Cerebellar cortex (tissue), 1 donor: ENCODE results near the gene ADCY3.
A peak's percentile ranks its signal among the peaks of the same experiment; 100 is the strongest.
"Not testable (repeated sequence)": the region's sequence is repeated elsewhere in the genome, so short reads cannot be mapped to it uniquely, and the experiment has no call there.

ENCODE experiments used
- DNase-seq: peaks from one replicate; pipeline ENCODE4 v3.0.0-alpha.2; 2015; ENCODE audit warnings: low spot score

The ADCY3 gene

GRCh38 chr2:24809316-24810007, 110.6 kb downstream of the ADCY3 start:
- no peak for DNase-seq

GRCh38 chr2:24806661-24807036, 113.4 kb downstream of the ADCY3 start:
- DNase-seq = no peak

- DNase-seq = not testable (repeated sequence)
Observed at GRCh38 chr2:24805811-24806660, 114.0 kb downstream of the ADCY3 start.

GRCh38 chr2:24800487-24800886, 119.5 kb downstream of the ADCY3 start:
- not testable (repeated sequence) for DNase-seq

- no peak for DNase-seq
Observed at GRCh38 chr2:24797644-24798043, 122.4 kb downstream of the ADCY3 start.

GRCh38 chr2:24793761-24794435, 126.1 kb downstream of the ADCY3 start:
- DNase-seq = peak; percentile 18

- DNase-seq = peak; percentile 97
Observed at GRCh38 chr2:24792874-24793760, 126.9 kb downstream of the ADCY3 start, which contains the start of the genes CENPO and PTRHD1. CENPO (plus strand) TSS chr2:24793425; CDS start chr2:24793920, 495 bp downstream. PTRHD1 (minus strand) TSS chr2:24793391; CDS start chr2:24793377, 14 bp downstream.

GRCh38 chr2:24792542-24792873, 127.5 kb downstream of the ADCY3 start:
- DNase-seq = no peak

- peak; percentile 42 for DNase-seq
Observed at GRCh38 chr2:24791452-24791851, 128.6 kb downstream of the ADCY3 start.

- DNase-seq = no peak
Observed at GRCh38 chr2:24788816-24789215, 131.2 kb downstream of the ADCY3 start.

- DNase-seq = no peak
Observed at GRCh38 chr2:24787532-24787931, 132.5 kb downstream of the ADCY3 start.

- DNase-seq = no peak
Observed at GRCh38 chr2:24785671-24786321, 134.2 kb downstream of the ADCY3 start.

GRCh38 chr2:24783641-24784040, 136.4 kb downstream of the ADCY3 start:
- DNase-seq = no peak

GRCh38 chr2:24779116-24779515, 140.9 kb downstream of the ADCY3 start:
- DNase-seq = no peak

- no peak for DNase-seq
Observed at GRCh38 chr2:24774373-24774772, 145.7 kb downstream of the ADCY3 start.

GRCh38 chr2:24771764-24772586, 148.1 kb downstream of the ADCY3 start:
- no peak for DNase-seq

- no peak for DNase-seq
Observed at GRCh38 chr2:24771061-24771460, 149.0 kb downstream of the ADCY3 start.
